ENCODE data around the gene PLAAT2.

DNA sequence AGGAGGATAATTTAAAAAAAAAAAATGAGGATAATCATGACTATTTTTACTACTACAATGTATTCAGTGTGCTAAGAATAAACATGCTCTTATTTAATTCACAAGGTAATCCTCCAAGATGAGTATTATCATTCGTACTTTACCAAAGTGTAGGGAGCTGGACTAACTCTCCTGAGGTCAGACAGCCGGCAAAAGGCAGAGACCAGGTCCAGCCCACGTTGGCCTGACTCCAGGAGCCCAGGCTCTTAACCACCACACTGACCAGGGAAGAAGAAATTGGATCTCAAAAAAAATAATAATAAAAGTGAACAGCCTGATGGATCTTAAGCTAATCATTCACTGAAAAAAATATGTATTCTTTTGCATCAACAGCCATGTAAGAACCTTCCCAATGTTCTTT, 25.8 kb upstream of the PLAAT2 start:
- no peak for TF ChIP-seq EZH2 (IDR thresholded peaks at IDR 0.05; ENCODE audit: borderline replicate concordance, low read depth, low read length, severe bottlenecking)
- TF ChIP-seq, protein P1, sequence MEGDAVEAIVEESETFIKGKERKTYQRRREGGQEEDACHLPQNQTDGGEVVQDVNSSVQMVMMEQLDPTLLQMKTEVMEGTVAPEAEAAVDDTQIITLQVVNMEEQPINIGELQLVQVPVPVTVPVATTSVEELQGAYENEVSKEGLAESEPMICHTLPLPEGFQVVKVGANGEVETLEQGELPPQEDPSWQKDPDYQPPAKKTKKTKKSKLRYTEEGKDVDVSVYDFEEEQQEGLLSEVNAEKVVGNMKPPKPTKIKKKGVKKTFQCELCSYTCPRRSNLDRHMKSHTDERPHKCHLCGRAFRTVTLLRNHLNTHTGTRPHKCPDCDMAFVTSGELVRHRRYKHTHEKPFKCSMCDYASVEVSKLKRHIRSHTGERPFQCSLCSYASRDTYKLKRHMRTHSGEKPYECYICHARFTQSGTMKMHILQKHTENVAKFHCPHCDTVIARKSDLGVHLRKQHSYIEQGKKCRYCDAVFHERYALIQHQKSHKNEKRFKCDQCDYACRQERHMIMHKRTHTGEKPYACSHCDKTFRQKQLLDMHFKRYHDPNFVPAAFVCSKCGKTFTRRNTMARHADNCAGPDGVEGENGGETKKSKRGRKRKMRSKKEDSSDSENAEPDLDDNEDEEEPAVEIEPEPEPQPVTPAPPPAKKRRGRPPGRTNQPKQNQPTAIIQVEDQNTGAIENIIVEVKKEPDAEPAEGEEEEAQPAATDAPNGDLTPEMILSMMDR (IDR thresholded peaks at IDR 0.05; ENCODE audit: borderline replicate concordance, extremely low read depth, low read length, poor library complexity, severe bottlenecking) = no peak

All from DND-41 (cell line).